Activated CD8-positive, alpha-beta memory T cell treated with anti-CD3 and anti-CD28 coated beads for 48 hours (primary cell): ENCODE data around the gene FRAS1.
"Not testable (repeated sequence)": the region's sequence is repeated elsewhere in the genome, so short reads cannot be mapped to it uniquely, and the experiment has no call there.

Source experiments
- DNase-seq, 3 experiments: peaks; one replicate each; pipeline ENCODE4 v3.0.0-alpha.2; 2020; ENCODE audit warnings: low read depth in 2 of 3, low spot score in 2 of 3

Gene FRAS1

DNA sequence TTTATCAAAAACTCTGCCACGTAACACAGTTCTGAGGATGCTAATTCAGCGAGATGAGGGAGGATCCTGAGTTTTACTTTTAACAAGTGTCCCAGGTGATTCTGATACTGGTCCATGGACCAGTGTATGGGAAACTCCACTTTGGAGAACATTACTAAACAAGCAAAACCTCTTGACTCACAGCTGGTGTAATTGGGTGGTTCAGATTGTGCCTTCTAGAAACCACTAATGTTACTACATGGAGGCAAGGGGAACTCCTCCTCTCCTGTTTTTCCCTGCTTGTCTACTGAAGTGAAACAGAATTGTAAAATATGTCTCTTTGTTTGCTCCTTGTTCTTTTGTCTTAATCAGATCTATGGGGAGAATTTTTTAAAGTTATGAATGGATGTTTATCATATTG is 62.6 kb downstream of the FRAS1 start:
- DNase-seq: no peak

DNA sequence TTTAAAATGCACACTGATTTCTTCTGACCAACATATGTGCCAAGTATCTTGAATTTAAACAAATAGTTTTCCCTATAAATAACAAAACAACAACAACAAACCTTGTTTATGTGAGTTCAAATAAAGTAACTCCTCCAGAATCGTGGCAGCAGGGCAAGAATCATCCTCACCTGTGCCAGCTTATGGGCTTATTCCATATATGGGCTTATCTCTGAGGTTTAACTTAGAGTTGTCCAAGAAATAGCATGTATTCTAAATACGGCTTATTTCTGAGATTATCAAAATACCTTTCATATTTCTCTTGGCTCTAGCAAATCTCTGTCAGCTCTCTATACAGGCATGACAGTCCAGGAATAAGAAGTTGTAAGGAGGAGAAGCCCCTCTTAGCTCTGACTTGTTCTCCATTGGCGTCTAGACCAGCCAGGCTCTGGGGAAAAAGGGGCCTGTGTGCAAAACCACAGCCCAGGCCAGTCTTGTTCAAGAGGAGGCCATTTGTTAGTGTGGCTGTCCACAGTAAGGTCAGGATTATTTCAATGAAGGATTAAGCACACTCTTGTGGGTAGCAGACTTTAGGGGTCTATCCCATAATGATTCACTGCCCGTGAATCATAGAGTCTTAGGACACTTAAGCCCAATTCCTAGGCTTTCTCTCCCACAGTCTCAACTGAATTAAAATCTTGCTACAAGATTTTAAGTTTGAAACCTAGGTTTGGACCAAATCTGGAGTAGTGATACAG is 63.2 kb downstream of the FRAS1 start:
- no peak for DNase-seq

DNA sequence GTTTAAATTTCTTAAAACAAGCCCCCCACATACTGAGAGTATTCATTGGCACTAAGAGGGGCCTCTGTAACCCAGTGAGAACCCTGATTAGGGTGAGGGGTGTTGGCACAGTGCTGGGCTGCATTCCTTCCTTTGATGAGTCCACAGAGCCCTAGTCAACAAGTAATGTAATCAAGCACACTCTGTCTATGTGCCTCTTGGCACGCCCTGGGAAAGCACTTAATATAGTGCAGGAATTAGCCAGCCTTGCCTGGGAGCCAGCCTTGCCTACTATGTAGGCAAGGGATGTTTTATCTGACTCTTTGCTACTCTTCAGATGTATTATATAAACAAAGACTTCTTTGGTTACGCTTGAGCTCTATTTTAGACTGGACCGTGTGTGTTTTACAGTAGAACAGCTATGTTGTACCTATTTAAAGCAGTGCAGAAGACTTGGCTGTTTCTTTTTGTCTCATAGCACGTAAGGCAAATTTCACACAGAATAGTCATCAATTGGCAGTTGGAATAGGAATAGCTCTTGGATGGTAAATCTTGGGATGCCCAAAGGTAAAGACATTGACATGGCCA is 64.3 kb downstream of the FRAS1 start:
- no peak for DNase-seq

DNA sequence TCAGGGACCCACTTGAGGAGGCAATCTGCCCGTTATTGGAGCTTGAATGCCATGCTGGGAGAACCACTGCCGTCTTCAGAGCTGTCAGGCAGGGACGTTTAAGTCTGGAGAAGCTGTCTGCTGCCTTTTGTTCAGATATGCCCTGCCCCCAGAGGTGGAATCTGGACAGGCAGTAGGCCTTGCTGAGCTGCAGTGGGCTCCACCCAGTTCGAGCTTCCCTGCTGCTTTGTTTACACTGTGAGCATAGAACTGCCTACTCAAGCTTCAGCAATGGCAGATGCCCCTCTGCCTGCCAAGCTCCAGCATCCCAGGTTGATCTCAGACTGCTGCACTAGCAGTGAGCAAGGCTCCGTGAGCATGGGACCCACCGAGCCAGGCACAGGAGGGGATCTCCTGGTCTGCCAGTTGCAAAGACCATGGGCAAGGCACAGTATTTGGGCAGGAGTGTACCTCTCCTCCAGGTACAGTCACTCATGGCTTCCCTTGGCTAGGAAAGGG is 68.8 kb downstream of the FRAS1 start:
- not testable (repeated sequence) for DNase-seq

DNA sequence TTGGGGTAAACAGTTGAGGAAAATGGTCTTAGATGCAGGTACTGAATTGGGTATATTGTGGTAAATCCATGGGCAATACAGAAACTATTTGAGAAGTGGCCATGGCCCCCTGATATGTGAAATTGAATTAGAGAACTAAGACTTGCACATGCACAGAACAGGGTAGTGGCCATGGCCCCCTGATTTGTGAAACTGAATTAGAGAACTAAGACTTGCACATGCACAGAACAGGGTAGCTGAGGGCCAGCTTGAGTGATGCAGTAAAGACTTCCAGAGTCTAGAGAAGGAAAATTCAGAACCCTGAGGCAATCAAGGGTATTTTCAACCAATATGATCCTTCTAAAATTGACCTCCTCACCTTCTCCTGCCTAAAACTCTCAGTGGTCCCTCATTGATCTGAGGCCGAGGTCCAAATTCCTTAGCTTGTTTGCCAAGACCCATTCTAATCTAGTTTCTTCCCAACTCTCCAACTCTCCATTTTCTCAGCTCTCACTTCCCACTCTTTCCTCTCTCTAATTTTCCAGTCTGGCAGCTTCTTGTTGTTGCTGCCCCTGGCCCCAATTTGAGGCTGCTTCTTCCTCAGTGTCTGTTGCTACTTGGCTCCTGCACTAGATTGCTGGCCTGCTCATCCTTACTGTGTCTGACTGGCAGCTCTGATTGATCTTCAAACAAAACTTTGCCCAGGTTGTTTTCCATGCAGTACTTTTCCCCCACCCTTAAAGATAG is 72.4 kb downstream of the FRAS1 start:
- no peak for DNase-seq

DNA sequence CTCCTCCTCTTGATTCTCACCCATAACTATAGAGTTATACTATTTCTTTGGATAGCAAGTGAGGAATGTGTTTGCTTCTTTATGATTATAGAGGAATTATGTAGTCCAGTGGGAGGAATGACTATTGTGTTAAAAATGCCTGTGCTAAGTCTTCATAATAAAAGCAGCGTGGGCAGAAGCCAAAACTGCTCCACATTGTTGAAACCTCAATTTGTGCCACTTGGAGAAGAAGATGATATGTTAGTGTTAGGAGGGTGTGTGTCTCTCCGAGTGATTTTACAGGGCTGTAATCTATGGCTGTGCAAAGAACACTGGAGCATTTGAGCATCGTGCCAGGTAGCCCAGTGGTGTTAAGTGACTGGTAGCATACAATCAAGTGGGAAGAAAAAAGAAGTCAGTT is 74.3 kb downstream of the FRAS1 start:
- DNase-seq: no peak

DNA sequence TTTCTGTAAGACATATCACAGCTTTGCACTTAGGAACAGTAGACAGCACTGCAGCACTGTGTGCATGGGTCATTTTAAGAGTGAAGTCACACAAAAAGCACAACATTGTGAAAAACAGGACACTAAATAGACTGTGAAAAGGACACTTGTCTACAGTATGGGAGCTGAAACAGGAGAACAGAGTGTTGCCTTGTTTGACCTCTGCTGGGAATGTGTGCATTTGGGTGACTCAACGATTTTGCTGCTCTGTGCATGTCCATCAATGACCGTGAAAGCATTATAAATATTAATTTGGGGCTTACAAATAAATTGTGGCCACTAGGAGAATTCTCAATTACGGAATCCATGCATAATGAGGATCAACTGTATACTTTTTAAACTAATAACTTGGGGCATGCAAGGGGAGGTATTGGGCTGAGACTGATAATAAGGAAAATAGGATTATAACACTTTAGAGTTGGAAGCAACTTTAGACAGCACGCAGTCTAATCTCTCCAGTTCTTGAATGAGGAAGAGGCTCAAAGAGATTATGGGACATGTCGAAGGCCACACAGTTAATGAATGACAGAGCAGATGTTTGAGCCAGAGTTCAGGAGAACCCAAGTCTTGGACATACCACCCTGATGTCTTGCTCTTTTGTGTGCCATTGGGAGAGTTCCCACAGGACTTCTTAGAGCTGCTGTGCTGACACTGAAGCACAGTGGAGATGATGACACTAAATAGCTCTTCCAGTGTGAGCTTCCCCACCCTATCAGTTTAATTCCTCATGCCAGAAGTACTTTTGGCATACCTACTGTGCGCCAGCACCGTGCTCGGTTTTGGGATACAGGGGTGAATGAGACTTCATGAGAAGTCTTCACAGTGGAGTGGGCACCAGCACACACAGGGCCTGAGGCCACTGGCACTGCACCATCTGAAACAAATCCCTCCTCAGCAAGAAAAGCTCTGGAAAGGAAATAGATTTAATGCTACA is 79.3 kb downstream of the FRAS1 start:
- DNase-seq: no peak

DNA sequence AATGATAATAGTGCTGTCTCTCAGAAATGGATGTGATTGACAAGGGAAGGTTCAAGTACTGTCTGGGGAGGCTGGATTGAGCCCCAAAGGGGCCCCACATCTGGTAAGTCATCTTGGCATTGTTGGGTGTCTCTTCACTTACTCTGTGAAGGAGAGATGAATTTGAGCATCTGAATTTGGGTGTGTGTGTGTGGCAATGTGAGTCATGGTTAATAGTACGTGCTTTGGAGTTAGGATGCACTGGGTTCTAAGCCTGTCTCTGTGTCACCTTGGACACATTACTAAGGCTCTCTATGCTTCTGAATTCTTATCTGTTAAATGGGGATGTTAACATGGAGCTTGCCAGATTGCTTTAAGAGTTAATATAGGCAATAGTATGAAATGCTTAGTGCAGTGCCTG is 80.4 kb downstream of the FRAS1 start:
- no peak for DNase-seq

DNA sequence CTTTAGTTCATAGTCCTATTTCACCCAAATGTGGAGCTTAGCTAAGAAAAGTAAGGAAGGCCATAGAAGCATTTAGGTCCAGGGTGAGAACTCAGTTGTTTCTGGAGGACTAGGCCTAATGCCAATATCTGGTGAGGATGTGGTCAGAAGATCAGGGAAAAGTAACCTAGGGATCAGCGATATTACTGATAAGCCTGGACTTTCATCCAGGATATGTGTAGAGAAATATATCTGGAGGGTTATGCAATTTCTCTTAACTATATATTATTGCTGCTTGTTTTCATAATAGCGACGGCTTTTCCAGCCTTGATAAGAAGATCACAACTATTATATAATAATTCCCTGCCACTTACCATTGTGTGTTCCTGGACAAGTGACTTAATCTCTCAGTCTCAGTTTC is 81.1 kb downstream of the FRAS1 start:
- no peak for DNase-seq

DNA sequence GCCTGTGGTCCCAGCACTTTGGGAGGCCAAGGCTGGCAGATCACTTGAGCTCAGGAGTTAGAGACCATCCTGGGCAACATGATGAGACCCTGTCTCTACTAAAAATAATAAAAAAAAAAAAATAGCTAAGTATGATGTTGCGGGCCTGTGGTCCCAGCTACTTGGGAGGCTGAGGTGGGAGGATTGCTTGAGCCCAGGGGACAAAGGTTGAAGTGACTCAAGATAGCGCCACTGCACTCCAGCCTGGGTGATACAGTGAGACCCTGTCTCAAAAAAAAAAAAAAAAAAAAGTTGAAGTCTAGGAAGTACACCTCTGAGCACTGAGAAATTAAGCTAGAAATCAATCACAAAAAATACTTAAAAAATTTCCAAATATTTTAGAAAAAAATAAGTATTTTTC is 86.5 kb downstream of the FRAS1 start:
- DNase-seq: no peak

DNA sequence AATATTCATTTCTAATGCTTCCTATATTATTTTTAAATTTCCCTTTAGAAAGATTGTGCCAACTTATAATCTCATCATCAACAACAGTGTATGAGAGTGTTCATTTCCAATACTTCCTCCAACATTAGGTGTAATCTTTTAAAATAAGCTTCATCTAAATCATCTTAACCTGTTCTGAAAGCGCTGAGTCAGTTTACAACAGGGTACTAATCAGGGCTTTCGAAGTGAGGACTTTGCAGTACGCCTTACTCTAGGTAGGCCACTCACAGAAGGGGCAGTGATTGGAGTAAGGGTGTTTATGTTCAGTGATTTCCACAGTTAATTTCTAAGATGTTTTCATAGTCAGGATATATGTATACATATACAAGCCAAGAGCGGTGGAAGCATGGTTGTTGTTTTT is 87.9 kb downstream of the FRAS1 start:
- no peak for DNase-seq

DNA sequence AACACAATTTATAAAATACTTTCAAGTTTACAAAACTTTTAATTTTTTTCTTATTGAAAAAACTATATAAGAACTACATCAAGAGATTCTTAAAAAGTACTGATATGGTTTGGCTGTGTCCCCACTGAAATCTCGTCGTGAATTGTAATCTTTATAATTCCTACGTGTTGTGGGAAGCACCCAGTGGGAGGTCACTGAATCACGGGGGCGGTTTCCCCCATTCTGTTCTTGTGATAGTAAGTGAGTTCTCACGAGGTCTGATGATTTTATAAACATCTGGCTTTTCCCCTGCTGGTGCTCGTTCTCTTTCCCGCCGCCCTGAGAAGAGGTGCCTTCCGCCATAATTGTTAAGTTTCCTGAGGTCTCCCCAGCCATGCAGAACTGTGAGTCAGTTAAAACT is 88.5 kb downstream of the FRAS1 start:
- DNase-seq: no peak

DNA sequence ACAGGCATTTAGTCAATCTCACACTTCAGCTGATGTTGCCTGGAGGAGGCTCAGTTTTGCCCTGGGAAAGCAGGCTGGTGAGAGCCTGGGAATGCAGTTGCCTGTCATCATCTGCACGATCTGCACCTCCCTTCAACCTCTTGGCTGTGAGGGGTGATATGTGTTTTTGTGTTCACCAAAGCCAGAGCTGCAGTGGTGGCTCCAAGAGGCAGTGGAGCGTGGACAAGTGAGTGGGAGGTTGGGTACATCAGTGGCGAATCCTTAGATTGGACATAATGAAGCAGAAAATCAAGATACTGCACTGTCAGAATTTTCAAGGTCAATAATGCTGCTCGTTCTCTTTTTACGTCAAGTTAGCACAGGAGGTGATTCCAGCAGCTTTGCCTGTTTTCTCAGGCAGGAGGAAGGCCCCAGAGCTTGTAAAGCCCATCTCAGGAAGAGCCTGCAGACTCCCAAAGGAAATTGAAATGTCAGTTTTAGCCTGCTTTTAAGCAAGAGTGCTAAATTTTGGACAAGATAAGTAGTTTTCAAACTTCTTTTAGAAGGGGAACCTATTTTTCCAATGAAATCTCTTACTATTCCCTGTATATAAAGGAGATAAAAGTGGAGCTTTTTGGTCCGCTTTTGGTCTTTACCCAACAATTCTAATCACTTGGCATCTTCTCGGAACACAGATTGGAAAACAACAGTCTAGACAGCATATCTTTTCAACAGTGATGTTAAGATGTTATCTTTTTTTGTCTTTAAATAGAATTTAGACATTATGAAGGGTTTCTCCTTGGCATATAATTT is 92.8 kb downstream of the FRAS1 start:
- DNase-seq: no peak

DNA sequence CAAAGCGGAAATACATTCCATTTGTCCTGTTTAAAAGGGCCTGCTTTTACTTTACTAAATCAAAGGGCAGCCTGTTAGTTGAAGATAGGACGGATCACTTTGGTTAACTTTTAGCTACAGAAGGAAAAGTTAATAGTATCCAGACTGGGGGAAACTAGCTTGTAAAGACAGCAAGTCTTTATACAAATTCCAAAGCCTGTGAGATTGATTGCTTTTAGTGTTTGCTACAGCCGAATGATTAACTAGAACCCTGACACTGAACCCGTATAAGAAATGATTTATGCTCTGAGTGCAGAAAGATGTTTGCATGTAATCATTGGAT is 93.4 kb downstream of the FRAS1 start:
- no peak for DNase-seq

DNA sequence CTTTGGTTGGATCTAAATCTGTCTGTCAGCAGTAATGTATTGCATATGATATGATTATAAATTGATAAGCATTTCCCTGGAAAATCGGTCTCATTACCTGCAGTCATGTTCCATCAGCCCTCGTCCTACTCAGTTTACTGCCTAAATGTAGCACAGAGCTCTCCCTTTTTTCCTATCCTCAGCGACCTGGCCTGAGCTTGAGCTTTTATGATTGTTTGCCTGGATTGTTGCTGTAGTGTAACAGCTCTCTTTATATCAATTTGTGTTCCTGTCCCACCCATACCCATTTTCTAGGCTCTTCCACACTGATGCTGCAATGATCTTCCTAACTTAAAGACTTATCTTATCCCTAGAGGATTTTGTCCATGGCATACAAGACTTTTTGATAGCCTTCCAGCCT is 95.7 kb downstream of the FRAS1 start:
- DNase-seq: no peak

DNA sequence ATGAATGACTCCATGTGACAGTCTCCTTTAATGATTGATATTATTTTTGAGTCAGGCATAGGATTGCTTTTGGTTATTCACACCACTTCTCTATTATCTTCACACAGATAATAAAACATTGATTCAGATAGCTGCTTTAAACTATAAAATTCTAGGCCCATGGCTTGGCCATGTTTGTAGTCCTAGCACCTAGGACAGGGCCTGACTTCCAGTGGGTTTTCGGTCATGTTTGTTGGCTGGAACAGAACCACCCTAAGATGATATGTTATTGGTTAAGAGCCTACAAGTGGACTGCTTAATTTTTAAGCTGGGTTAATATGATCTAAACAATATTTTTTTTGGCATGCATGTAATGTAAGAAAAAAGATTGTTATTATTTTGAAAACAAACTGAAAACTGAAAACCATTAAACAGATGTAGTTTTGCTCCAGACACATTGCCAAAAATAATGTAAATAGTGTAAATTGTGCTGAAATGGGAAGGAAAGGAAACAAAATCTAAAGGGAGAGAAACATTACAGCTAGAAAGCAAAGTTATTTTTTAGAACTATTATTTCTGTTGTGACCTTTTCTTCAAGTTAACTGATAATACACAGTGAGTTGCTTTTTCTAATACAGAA is 98.0 kb downstream of the FRAS1 start:
- no peak for DNase-seq

DNA sequence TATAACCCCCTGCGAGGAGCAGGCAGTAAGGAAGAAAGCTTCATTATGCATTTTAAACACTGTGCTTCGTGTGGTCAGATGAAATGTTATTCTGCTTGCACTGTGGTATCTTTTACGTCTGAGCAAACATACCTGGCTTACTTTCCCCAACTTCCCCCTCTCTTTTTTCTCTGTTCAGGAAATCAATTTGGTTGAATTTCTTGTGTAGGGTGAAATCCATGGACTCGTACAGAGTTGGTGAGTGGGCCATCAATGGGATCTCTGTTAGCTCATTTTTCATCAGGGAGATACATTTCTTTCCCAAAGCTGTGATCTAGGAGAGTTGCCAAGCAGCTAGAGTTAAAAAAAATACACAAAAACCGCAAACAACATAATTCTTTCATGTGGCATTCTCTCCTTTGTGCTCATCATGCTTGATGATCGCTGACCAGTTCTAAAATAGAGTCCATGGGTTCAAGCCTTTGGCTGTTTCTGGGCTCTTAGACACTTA is 98.5 kb downstream of the FRAS1 start:
- no peak for DNase-seq

DNA sequence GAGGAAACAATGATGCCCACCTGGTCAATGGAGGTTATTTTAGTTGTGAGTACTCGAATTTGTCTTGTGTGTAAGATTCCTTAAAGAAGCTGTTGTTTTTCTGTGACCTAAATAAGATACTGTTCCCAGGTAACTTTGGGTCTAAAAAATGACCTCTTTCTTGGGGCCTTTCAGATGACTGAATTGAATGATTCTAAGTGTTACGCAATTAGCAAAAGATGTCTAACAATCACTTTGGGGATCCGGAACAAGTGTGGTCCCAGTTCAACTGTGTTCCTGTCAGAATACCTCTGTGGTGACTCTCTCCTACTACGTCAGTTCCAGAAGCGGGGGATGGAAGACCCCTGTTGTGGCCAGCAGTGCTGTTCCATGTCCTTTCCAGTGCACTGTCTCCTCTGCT is 99.4 kb downstream of the FRAS1 start:
- no peak for DNase-seq

DNA sequence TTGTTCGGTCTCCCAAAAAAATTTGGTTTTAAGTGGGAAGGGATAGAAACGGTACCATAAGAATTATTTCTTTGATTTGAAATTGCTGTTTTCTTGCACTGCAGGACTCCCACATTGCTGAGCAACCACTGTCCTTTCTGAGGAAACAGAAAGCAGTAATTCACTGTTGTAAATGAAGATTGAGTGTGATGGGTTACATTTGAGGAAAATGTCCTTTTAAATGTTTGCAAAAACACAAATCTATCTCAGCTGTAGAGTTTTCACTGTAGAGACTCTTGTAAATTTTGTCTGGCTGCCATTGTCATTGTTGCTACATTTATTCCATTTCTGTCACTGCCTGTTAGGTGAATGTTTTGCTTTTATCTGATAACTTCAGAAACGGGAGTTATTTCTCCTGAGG is 105.2 kb downstream of the FRAS1 start:
- DNase-seq: no peak

DNA sequence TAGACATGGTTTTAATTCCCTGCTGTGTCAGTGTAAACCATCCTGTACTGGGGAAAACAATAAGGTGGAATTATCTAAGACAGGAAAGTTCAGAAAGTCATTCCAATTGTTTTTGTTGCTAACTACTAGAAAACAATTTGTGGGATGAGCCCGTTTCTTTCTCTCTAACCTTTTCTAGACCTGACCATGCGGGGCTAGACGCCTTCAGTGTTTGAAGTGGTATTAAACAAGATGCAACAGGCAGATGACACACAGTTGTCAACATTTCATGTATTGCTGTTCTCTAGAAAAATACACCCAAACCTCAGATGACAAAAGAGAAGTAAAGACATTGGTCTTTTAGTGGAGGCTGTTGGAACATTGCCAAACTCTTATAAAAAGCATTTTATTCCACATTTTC is 105.7 kb downstream of the FRAS1 start:
- DNase-seq: no peak
